Left renal pelvis (tissue), 4 donors: ENCODE measurements around the gene ZNF611. TPM values are rescaled to one million over a fixed set of nuclear protein-coding genes. Genes with fewer than 3 reads are reported as not detected.
"Not testable (repeated sequence)": the region's sequence is repeated elsewhere in the genome, so short reads cannot be mapped to it uniquely, and the experiment has no call there.

Source experiments
- DNase-seq, 4 donors: peaks; one replicate each; pipeline ENCODE4 v3.0.0-alpha.2; 2013; ENCODE audit warnings: low read depth in 4 of 4, low spot score in 3 of 4
- polyA plus RNA-seq, 4 donors: library from polyadenylated mRNA; unstranded; fragments of 120-200 nt; gene quantifications; one replicate each; pipeline ENCODE4 v1.2.1, GENCODE V29; 2013; ENCODE audit not compliant: insufficient read length in 4 of 4

The ZNF611 gene
- polyA plus RNA-seq, 4 donors = 9.0 to 22.4 (median 18.9) TPM

GRCh38 chr19:52720541-52720940 lies 14.3 kb downstream of the ZNF611 start:
- DNase-seq = not testable (repeated sequence)

GRCh38 chr19:52716522-52716921 lies 18.3 kb downstream of the ZNF611 start:
- DNase-seq = no peak

GRCh38 chr19:52715902-52716301 lies 18.9 kb downstream of the ZNF611 start:
- not testable (repeated sequence) for DNase-seq

GRCh38 chr19:52715330-52715729 lies 19.5 kb downstream of the ZNF611 start:
- not testable (repeated sequence) for DNase-seq

- not testable (repeated sequence) for DNase-seq
Measured at GRCh38 chr19:52713051-52713450, 21.8 kb downstream of the ZNF611 start.

GRCh38 chr19:52711661-52712060 lies 23.2 kb downstream of the ZNF611 start:
- DNase-seq = not testable (repeated sequence)

GRCh38 chr19:52710538-52710937 lies 24.3 kb downstream of the ZNF611 start:
- DNase-seq = no peak

GRCh38 chr19:52705615-52706014 lies 29.2 kb downstream of the ZNF611 start:
- not testable (repeated sequence) for DNase-seq

- DNase-seq = no peak
Measured at GRCh38 chr19:52703917-52704316, 30.9 kb downstream of the ZNF611 start.

- no peak for DNase-seq
Measured at GRCh38 chr19:52700673-52701072, 34.2 kb downstream of the ZNF611 start.

- DNase-seq = not testable (repeated sequence)
Measured at GRCh38 chr19:52699555-52699954, 35.3 kb downstream of the ZNF611 start.

- DNase-seq = no peak
Measured at GRCh38 chr19:52695996-52696395, 38.8 kb downstream of the ZNF611 start.

- no peak for DNase-seq
Measured at GRCh38 chr19:52694921-52695320, 39.9 kb downstream of the ZNF611 start.

- DNase-seq = not testable (repeated sequence)
Measured at GRCh38 chr19:52694281-52694680, 40.6 kb downstream of the ZNF611 start.

- DNase-seq = no peak
Measured at GRCh38 chr19:52692431-52693008, 42.3 kb downstream of the ZNF611 start.

GRCh38 chr19:52691737-52692136 lies 43.1 kb downstream of the ZNF611 start:
- DNase-seq = no peak

- no peak for DNase-seq
Measured at GRCh38 chr19:52691215-52691610, 43.6 kb downstream of the ZNF611 start.

- DNase-seq = peak; percentile 71 to 79 (median 74)
Measured at GRCh38 chr19:52690369-52691214, 44.3 kb downstream of the ZNF611 start.

GRCh38 chr19:52689843-52690368 lies 44.9 kb downstream of the ZNF611 start:
- peak in 1 of 4 donors; percentile 24 for DNase-seq

- DNase-seq = not testable (repeated sequence)
Measured at GRCh38 chr19:52688925-52689796, 45.7 kb downstream of the ZNF611 start.

- no peak for DNase-seq
Measured at GRCh38 chr19:52688335-52688734, 46.5 kb downstream of the ZNF611 start.
